Lower lobe of right lung (tissue), 2 donors: ENCODE measurements around the gene CEBPG. TPM values are rescaled to one million over a fixed set of nuclear protein-coding genes. Genes with fewer than 3 reads are reported as not detected.

ENCODE experiments used
- ATAC-seq, 2 donors: fragments of 200-7000 bp; cut with Tn5 transposase; one replicate each; pipeline ENCODE4 v1.9.1; 2020 to 2022; ENCODE audit warnings: mild to moderate bottlenecking in 2 of 2, moderate library complexity in 2 of 2
- DNase-seq: peaks from one replicate; pipeline ENCODE4 v3.0.0-alpha.2; 2020
- H3K27ac ChIP-seq: fragments of 200-600 bp; one replicate; pipeline ENCODE4 v1.8.0; 2022
- H3K27me3 ChIP-seq: fragments of 200-600 bp; one replicate; pipeline ENCODE4 v1.8.0; 2022; ENCODE audit warnings: low read depth
- H3K36me3 ChIP-seq: fragments of 200-600 bp; one replicate; pipeline ENCODE4 v1.8.0; 2022; ENCODE audit warnings: mild to moderate bottlenecking
- H3K4me1 ChIP-seq: fragments of 200-600 bp; one replicate; pipeline ENCODE4 v1.8.0; 2022
- H3K4me3 ChIP-seq: fragments of 200-600 bp; one replicate; pipeline ENCODE4 v1.8.0; 2022; ENCODE audit warnings: mild to moderate bottlenecking
- H3K9me3 ChIP-seq: fragments of 200-600 bp; one replicate; pipeline ENCODE4 v1.8.0; 2022
- CTCF ChIP-seq: fragments of 200-600 bp; IDR thresholded peaks from one replicate; pipeline ENCODE4 v1.8.0; 2022; ENCODE audit warnings: antibody characterized with exemption, mild to moderate bottlenecking
- intact Hi-C: fragments of 100-400 bp; cut with DNase I; formaldehyde crosslinking; loops from one replicate; pipeline ENCODE4 v1.11.0; 2022
- total RNA-seq: library from RNA; stranded (reverse); fragmentation: NEBNext Ultra II Directional; extraction: Animal tissue kit (Norgen Biotek cat#: 25700); gene quantifications from one replicate; pipeline ENCODE4 v1.2.1, GENCODE V29; 2021
- donor health status: DM: no; HTN: yes; CAD: no; lungs with severe emphysema.

Gene CEBPG
- total RNA-seq, 1 donor from 2014 or later, result 29.6 TPM

- Histone ChIP-seq H3K4me3 (no peak overlapping the region), H3K27ac (no peak overlapping the region), H3K4me1 (peaks cover 24% of the 10 kb centered on the region), H3K36me3 (peaks cover 6% of the 10 kb centered on the region), H3K27me3 (no peaks in the 10 kb centered on the region), H3K9me3 (no peaks in the 10 kb centered on the region)
- intact Hi-C loops, result no loop called here
- ATAC-seq, result no peak
- DNase-seq, result peak; percentile 45
- no peak for TF ChIP-seq CTCF
Measured at GRCh38 chr19:33399745-33400681, 26.5 kb downstream of the CEBPG start.

- intact Hi-C loops, result no loop called here
Measured at GRCh38 chr19:33400856-33401682, 27.6 kb downstream of the CEBPG start.

GRCh38 chr19:33401683-33402420 is 28.3 kb downstream of the CEBPG start:
- no peak for ATAC-seq
- H3K4me1 ChIP-seq, result peaks cover 30% of the 10 kb centered on the region
- H3K4me3 ChIP-seq, result no peak overlapping the region
- intact Hi-C loops, result no loop called here
- peaks cover 10% of the 10 kb centered on the region for H3K36me3 ChIP-seq
- no peak overlapping the region for H3K27ac ChIP-seq
- no peak for TF ChIP-seq CTCF
- H3K9me3 ChIP-seq, result no peaks in the 10 kb centered on the region
- DNase-seq, result peak; percentile 40
- H3K27me3 ChIP-seq, result no peaks in the 10 kb centered on the region

More at GRCh38 chr19:33400856-33401682, 27.6 kb downstream of the CEBPG start:
- peaks cover 10% of the 10 kb centered on the region for H3K36me3 ChIP-seq
- H3K4me3 ChIP-seq, result no peak overlapping the region
- H3K4me1 ChIP-seq, result peaks cover 25% of the 10 kb centered on the region
- DNase-seq, result peak; percentile 41
- no peak for TF ChIP-seq CTCF
- no peak overlapping the region for H3K27ac ChIP-seq
- no peaks in the 10 kb centered on the region for H3K9me3 ChIP-seq
- no peaks in the 10 kb centered on the region for H3K27me3 ChIP-seq
- no peak for ATAC-seq

GRCh38 chr19:33402421-33403220 is 29.1 kb downstream of the CEBPG start:
- peak; percentile 45 for DNase-seq
- Histone ChIP-seq H3K9me3 (no peaks in the 10 kb centered on the region), H3K36me3 (peaks cover 10% of the 10 kb centered on the region), H3K4me1 (peaks cover 30% of the 10 kb centered on the region), H3K27me3 (no peaks in the 10 kb centered on the region), H3K27ac (peak overlapping the region; percentile 57), H3K4me3 (no peak overlapping the region)
- intact Hi-C loops, result no loop called here
- peak in 1 of 2 donors; percentile 2 for ATAC-seq
- TF ChIP-seq CTCF, result peak; percentile 9
